Activated CD4-positive, alpha-beta T cell treated with anti-CD3 and anti-CD28 coated beads, Interleukin-10, Interleukin-2, amounts not matched to agents 100 ng/mL and 50 ng/mL, durations not matched to agents 16 hours and 8 hours (primary cell): Measurements from ENCODE around the gene CEP41.

Experiments
- DNase-seq: peaks from one replicate; pipeline ENCODE4 v3.0.0-alpha.2; 2020

CEP41 gene

GRCh38 chr7:130346177-130346905 lies 94.5 kb downstream of the CEP41 start:
- no peak for DNase-seq

- DNase-seq: no peak
Observed at GRCh38 chr7:130345725-130346124, 95.1 kb downstream of the CEP41 start.

- DNase-seq: no peak
Observed at GRCh38 chr7:130345136-130345535, 95.7 kb downstream of the CEP41 start.

- DNase-seq: no peak
Observed at GRCh38 chr7:130344271-130344866, 96.4 kb downstream of the CEP41 start, which contains the start of gene CPA5. Gene CPA5 (plus strand): TSS chr7:130344816. CDS start chr7:130346486, 1,670 bp downstream.
